Measurements from ENCODE around the gene OLR1. TPM values are rescaled to one million over a fixed set of nuclear protein-coding genes. Genes with fewer than 3 reads are reported as not detected.

OLR1 gene
- total and polyA plus RNA-seq, 2 of the 4 experiments (the other 2 are of a cell fraction), result 3.2 to 4.1 TPM

- Histone ChIP-seq H3K14ac (replicated peaks; ENCODE audit: low read depth, low read length) (no peak overlapping the region), H2AK9ac (replicated peaks; ENCODE audit: low read depth, low read length, poor library complexity) (no peak overlapping the region), H3K27ac (ENCODE audit: insufficient read depth, low read length) (no peak overlapping the region), H3K23ac (ENCODE audit: low read depth, low read length) (no peak overlapping the region), H3K79me1 (ENCODE audit: low read depth in 1 of 2, low read length in 2 of 2) (0 out of 4 replicates have a peak, but pooled peaks cover 0 to 4% of the 10 kb centered on the region in 2 experiments), H3K9me1 (ENCODE audit: insufficient read depth, low read length) (no peaks in the 10 kb centered on the region), H3K27me3 (ENCODE audit: control insufficient read depth, insufficient read depth, low read length) (no peaks in the 10 kb centered on the region), H2AFZ (replicated peaks; ENCODE audit: low read length, poor library complexity) (no peak overlapping the region), H3K56ac (ENCODE audit: extremely low read depth, insufficient read depth, low read length) (no peak overlapping the region), H4K5ac (ENCODE audit: low read depth, low read length) (no peak overlapping the region), H3K18ac (ENCODE audit: low read depth, low read length) (no peak overlapping the region), H4K91ac (ENCODE audit: insufficient read depth, low read depth, low read length) (no peak overlapping the region), H2BK120ac (ENCODE audit: low read depth, low read length) (no peak overlapping the region), H2AK5ac (ENCODE audit: low read depth, low read length) (no peak overlapping the region), H3K4ac (ENCODE audit: low read depth, low read length) (0 out of 2 replicates have a peak overlapping the region, but pooled peaks have one; percentile 8), H3K4me3 (ENCODE audit: insufficient read depth, low read depth, low read length) (no peak overlapping the region), H4K20me1 (ENCODE audit: insufficient read depth, low read length) (no peaks in the 10 kb centered on the region), H3K9me3 (ENCODE audit: control insufficient read depth, insufficient read depth, low read length) (no peaks in the 10 kb centered on the region), H3K9ac (ENCODE audit: low read depth, low read length) (no peak overlapping the region), H2BK15ac (ENCODE audit: low read depth, low read length) (no peak overlapping the region), H4K8ac (ENCODE audit: low read depth in 2 of 2, low read length in 2 of 2) (no peak overlapping the region; a peak in 2 of 4 replicates), H3K4me2 (ENCODE audit: low read depth, low read length) (no peak overlapping the region), H2BK20ac (ENCODE audit: low read depth, low read length) (0 out of 2 replicates have a peak overlapping the region, but pooled peaks have one; percentile 32), H3K36me3 (ENCODE audit: control insufficient read depth, insufficient read depth, low read length) (no peaks in the 10 kb centered on the region), H2BK5ac (ENCODE audit: low read depth, low read length, poor library complexity, severe bottlenecking) (no peak overlapping the region), H3K4me1 (ENCODE audit: control insufficient read depth, insufficient read depth, low read length) (peaks cover 3% of the 10 kb centered on the region; the same call in 1 of the 2 replicates)
- intact Hi-C loops (cut with micrococcal nuclease) (no loop called here), dilution Hi-C loops (cut with HindIII; ENCODE audit: low sequenced_read_pairs, unreplicated experiment) (no loop called here), in situ Hi-C loops (cut with MboI; ENCODE audit: low sequenced_read_pairs) (no loop called here)
- no TSS peak for BruUV-seq (replicated peaks)
- ChIA-PET CTCF (interaction anchor here (0.6 to 0.7 kb wide), 3 partner anchors 22 to 715 kb away, joined by 3 to 7 read pairs (median 4); no protein-coding TSS in a partner anchor), POLR2A (ENCODE audit: unreplicated experiment) (no interaction called here)
- DNase-seq, result no peak
- no CpG with 5 or more reads among the region's 3 CpGs for WGBS, 2 experiments (ENCODE audit: extremely low coverage in 2 of 2, insufficient read length in 1 of 2)
- TF ChIP-seq RAD21 (IDR thresholded peaks at IDR 0.05; ENCODE audit: low read length), result no peak
- no peak for TF ChIP-seq CTCF (conservative IDR thresholded peaks at IDR 0.05; ENCODE audit: low read depth, low read length)
- TF ChIP-seq ELK1 (IDR thresholded peaks at IDR 0.05; ENCODE audit: borderline replicate concordance, low read depth, low read length), result no peak
- no peak for TF ChIP-seq POLR2A (IDR thresholded peaks at IDR 0.05; ENCODE audit: low read depth, low read length)
- no peak for TF ChIP-seq CEBPB (IDR thresholded peaks at IDR 0.05; ENCODE audit: low read depth, low read length)
- no peak for TF ChIP-seq BHLHE40 (IDR thresholded peaks at IDR 0.05; ENCODE audit: low read depth, low read length)
- no peak for TF ChIP-seq FOS (IDR thresholded peaks at IDR 0.05; ENCODE audit: low read depth, low read length)
- no peak for TF ChIP-seq MAFK (IDR thresholded peaks at IDR 0.05; ENCODE audit: low read depth, low read length)
- TF ChIP-seq RFX5 (IDR thresholded peaks at IDR 0.05; ENCODE audit: low read depth, low read length), result no peak
- no peak for ATAC-seq (ENCODE audit: low read depth)
Measured at GRCh38 chr12:10163084-10163483, 8.8 kb downstream of the OLR1 start.

All from IMR-90 (cell line).